Duodenal mucosa (tissue), 2 donors: ENCODE data around the gene CATSPERD.
"Not testable (repeated sequence)": the region's sequence is repeated elsewhere in the genome, so short reads cannot be mapped to it uniquely, and the experiment has no call there.

Experiments
- H3K27ac ChIP-seq: one replicate; pipeline ENCODE4 v1.7.0; 2013; ENCODE audit warnings: low read depth, low read length
- H3K27me3 ChIP-seq, 2 donors: one replicate each; pipeline ENCODE4 v1.7.0; 2013; ENCODE audit warnings: low read length in 2 of 2, control low read depth in 1 of 2; ENCODE audit not compliant: insufficient read depth in 2 of 2, control insufficient read depth in 1 of 2
- H3K36me3 ChIP-seq, 2 donors: one replicate each; pipeline ENCODE4 v1.7.0; 2013; ENCODE audit warnings: low read length in 2 of 2, control low read depth in 1 of 2; ENCODE audit not compliant: insufficient read depth in 2 of 2, control insufficient read depth in 1 of 2
- H3K4me1 ChIP-seq, 2 donors: one replicate each; pipeline ENCODE4 v1.7.0; 2013; ENCODE audit warnings: low read length in 2 of 2, control low read depth in 1 of 2; ENCODE audit not compliant: insufficient read depth in 2 of 2, control insufficient read depth in 1 of 2
- H3K4me3 ChIP-seq, 2 donors: one replicate each; pipeline ENCODE4 v1.7.0; 2013; ENCODE audit warnings: low read length in 2 of 2, low read depth in 1 of 2
- H3K9ac ChIP-seq, 2 donors: one replicate each; pipeline ENCODE4 v1.7.0; 2013; ENCODE audit warnings: low read length in 2 of 2, low read depth in 1 of 2
- H3K9me3 ChIP-seq, 2 donors: one replicate each; pipeline ENCODE4 v1.7.0; 2013; ENCODE audit warnings: low read length in 2 of 2, control low read depth in 1 of 2; ENCODE audit not compliant: control insufficient read depth in 1 of 2

CATSPERD gene

GRCh38 chr19:5714816-5715215, 5.6 kb upstream of the CATSPERD start:
- Histone ChIP-seq H3K4me3 (no peak overlapping the region), H3K36me3 (peaks cover 13 to 40% of the 10 kb centered on the region in 2 donors), H3K9me3 (no peaks in the 10 kb centered on the region), H3K27ac (no peak overlapping the region), H3K27me3 (no peaks in the 10 kb centered on the region), H3K9ac (no peak overlapping the region), H3K4me1 (peaks cover 18 to 19% of the 10 kb centered on the region in 2 donors)

DNA sequence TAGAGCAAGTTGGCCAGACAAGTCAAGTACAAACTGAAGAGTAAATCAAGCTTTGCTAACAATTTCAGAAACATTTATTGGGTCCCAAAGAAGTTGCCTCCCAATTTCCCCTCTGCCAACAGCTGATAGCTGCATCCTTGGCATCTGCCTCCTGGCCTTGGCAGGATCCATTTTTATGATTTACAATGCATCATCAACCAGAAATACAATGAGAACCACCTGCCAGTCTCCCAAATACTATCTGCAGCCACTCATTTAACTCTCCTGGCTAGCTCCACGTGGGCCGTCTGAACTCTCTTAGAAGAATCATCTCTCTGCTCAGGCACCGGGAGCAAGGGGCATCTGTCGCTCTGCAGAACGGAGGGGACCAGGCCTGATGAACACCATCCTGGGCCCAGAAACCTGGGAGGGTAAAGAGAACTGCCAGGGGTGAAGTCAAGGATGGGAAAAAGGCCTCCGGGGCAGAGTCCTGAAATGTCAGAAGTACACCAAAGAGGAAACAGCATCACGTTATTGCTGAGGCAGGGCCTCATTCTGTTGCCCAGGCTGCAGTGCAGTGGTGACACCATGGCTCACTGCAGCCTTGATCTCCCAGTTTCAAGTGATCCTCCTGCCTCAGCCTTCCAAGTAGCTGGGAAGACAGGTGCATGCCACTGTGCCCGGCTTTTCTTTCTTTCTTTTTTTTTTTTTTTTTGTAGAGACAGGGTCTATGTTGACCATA, 3.1 kb upstream of the CATSPERD start:
- Histone ChIP-seq H3K4me3 (no peak overlapping the region), H3K27ac (no peak overlapping the region), H3K9ac (no peak overlapping the region), H3K36me3 (peaks cover 4 to 18% of the 10 kb centered on the region in 2 donors), H3K4me1 (peaks cover 18 to 19% of the 10 kb centered on the region in 2 donors), H3K9me3 (no peaks in the 10 kb centered on the region), H3K27me3 (no peaks in the 10 kb centered on the region)

DNA sequence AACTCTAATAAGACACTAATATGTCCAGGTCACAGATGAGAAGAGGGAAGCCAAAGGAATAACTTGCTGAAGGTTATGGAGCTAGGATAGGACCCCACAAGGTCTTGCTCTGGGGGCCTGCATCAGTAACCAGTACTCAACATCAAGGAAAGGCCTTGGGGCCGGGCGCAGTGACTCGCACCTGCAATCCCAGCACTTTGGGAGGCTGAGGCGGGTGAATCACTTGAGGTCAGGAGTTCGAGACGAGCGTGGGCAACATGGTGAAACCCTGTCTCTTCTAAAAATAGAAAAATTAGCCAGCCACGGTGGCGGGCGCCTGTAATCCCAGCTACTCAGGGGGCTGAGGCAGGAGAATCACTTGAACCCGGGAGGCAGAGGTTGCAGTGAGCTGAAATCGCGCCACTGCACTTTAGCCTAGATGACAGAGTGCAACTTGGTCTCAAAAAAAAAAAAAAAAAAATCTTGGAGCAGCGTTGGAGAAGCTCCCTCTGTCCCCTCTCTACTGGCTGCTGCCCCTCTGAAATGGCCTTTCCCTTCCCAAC, 2.3 kb upstream of the CATSPERD start:
- H3K4me3 ChIP-seq = peak overlapping the region; percentile 69 to 91
- peaks cover 18 to 19% of the 10 kb centered on the region in 2 donors for H3K4me1 ChIP-seq
- H3K27me3 ChIP-seq = no peaks in the 10 kb centered on the region
- no peak overlapping the region for H3K27ac ChIP-seq
- peaks cover under 1 to 11% of the 10 kb centered on the region in 2 donors for H3K36me3 ChIP-seq
- peak overlapping the region in 1 of 2 donors; percentile 82 for H3K9ac ChIP-seq
- H3K9me3 ChIP-seq = no peaks in the 10 kb centered on the region

DNA sequence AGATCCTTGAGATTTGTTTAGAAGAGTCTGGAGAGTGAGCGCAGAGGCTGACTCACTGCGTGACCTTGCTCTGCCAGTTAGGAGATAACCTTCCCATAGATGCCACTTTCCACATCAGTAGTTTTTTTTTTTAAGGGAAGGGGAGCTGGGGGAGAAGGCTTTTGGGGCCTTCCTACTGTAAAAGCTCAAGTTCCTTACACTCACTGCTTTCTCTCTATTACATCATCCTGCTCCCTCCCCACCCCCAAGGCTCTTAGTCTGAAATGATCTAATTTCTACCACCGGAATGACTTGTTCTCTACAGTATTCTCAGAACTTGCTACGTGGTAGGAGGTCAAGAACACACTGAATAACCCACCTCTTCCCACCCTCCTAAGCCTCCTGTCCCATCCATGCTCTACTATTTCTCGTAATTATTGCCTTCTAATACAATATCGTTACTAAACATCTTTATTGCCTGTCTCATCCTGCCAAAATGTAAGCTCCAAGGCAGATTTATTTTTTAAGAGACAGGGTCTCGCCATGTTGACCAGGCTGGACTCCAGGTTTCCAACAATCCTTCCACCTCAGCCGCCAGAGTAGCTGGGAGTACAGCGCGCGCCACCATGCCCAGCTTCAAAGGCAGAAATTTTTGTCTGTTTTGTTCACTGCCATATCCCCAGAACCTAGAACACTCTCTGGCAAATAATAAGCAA, 1.7 kb upstream of the CATSPERD start:
- Histone ChIP-seq H3K27ac (no peak overlapping the region), H3K4me1 (peaks cover 18 to 19% of the 10 kb centered on the region in 2 donors), H3K9ac (peak overlapping the region; percentile 68 to 82), H3K36me3 (peaks cover 0 to 5% of the 10 kb centered on the region in 2 donors), H3K4me3 (peak overlapping the region; percentile 69 to 91), H3K27me3 (no peaks in the 10 kb centered on the region), H3K9me3 (no peaks in the 10 kb centered on the region)

DNA sequence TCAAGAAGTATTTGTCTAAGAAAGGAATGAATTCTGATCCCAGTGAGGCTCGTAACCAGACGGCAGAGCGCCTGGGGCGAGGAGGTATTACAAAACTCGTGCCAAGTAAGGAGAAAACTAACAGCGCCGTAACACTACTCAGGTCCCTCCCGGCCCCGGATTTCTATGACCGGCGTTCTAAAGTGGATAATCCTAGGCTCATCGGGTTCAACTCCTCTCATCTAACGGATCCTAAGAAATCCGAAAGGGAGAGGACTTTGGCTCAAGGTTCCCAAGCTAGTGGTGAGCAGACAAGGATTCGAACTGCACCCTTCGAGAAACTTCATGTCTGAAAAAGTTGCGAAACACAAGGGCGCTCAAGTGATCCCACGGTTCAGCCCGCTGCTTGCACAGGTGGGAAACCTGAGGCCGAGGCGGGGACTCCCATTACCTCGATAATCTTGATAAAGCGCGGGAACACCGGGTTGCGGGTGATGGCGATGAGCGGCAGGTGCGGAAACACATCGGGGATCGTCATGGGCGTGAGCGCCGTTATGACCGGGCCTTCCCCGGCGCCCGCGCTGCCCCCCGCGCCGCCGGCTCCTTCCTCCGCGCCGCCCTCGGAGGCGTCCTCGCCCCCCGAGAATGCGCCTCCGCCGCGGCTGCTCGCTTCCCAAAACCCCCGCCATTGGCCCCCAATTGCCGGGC, 1.0 kb upstream of the CATSPERD start:
- H3K9me3 ChIP-seq = no peaks in the 10 kb centered on the region
- H3K4me3 ChIP-seq = peak overlapping the region; percentile 69 to 91
- peak overlapping the region; percentile 68 to 82 for H3K9ac ChIP-seq
- H3K27me3 ChIP-seq = no peaks in the 10 kb centered on the region
- H3K36me3 ChIP-seq = no peaks in the 10 kb centered on the region
- H3K4me1 ChIP-seq = peaks cover 18 to 19% of the 10 kb centered on the region in 2 donors
- H3K27ac ChIP-seq = peak overlapping the region; percentile 72

DNA sequence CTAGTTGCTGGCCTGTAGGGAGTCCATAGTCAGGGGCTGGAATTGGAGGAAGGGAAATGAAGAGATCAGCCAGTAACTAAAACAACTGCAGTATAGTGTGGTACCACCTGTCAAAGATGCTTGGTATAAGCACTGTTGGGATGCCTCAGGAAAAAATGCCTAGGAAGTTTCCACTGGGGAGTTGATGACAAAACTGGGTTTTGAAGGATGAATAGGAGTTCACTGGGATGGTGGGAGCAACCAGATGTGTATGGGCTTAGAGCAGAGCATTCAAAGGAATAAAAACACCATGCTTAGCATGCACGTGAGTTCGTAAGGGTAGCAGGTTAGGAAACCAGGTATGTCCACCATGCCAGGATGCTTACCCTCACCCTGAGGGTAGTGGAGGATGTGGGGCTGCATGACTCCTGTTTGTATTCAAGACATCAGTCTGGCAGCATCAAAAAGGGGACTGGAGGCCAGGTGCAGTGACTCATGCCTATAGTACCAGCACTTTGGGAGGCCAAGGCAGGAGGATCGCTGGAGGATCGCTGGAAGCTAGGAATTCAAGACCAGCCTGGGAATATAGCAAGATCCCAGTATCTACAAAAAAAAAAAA, 7.1 kb downstream of the CATSPERD start:
- Histone ChIP-seq H3K9me3 (peaks cover 0 to 3% of the 10 kb centered on the region in 2 donors), H3K36me3 (no peaks in the 10 kb centered on the region), H3K4me1 (no peaks in the 10 kb centered on the region), H3K4me3 (no peak overlapping the region), H3K9ac (no peak overlapping the region), H3K27ac (no peak overlapping the region), H3K27me3 (no peaks in the 10 kb centered on the region)

GRCh38 chr19:5733172-5733571, 12.7 kb downstream of the CATSPERD start:
- H3K27me3 ChIP-seq, H3K36me3 ChIP-seq, H3K9ac ChIP-seq, H3K27ac ChIP-seq, H3K4me1 ChIP-seq, H3K4me3 ChIP-seq, H3K9me3 ChIP-seq: not testable (repeated sequence)

- no peaks in the 10 kb centered on the region for H3K4me1 ChIP-seq
- no peaks in the 10 kb centered on the region for H3K36me3 ChIP-seq
- no peaks in the 10 kb centered on the region for H3K27me3 ChIP-seq
- no peak overlapping the region for H3K4me3 ChIP-seq
- no peak overlapping the region for H3K27ac ChIP-seq
- no peak overlapping the region for H3K9ac ChIP-seq
- H3K9me3 ChIP-seq = no peaks in the 10 kb centered on the region
Measured at GRCh38 chr19:5738423-5738822, 18.0 kb downstream of the CATSPERD start.

DNA sequence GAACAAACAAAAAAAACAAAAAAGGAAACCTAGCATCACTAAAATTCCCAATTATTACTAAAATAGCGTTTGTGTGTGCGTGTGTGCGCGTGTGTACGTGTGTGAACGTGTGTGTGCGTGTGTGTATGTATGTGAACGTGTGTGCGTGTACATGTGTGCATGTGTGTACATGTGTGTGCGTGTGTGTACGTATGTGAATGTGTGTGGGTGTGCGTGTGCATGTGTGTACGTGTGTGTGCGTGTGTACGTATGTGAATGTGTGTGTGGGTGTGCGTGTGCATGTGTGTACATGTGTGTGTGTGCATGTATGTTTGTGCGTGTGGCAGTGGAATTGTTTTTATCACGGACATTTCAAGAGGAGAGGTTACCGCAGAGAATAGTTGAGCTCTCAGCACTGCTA, 21.6 kb downstream of the CATSPERD start:
- Histone ChIP-seq H3K9me3 (no peaks in the 10 kb centered on the region), H3K36me3 (no peaks in the 10 kb centered on the region), H3K4me1 (no peaks in the 10 kb centered on the region), H3K4me3 (no peak overlapping the region), H3K27ac (no peak overlapping the region), H3K27me3 (no peaks in the 10 kb centered on the region), H3K9ac (no peak overlapping the region)
